ENCODE results near the gene AGPAT3. TPM values are rescaled to one million over a fixed set of nuclear protein-coding genes. Genes with fewer than 3 reads are reported as not detected.

The AGPAT3 gene
- total RNA-seq, 2 donors from 2014 or later = 31.3 to 53.5 TPM

DNA sequence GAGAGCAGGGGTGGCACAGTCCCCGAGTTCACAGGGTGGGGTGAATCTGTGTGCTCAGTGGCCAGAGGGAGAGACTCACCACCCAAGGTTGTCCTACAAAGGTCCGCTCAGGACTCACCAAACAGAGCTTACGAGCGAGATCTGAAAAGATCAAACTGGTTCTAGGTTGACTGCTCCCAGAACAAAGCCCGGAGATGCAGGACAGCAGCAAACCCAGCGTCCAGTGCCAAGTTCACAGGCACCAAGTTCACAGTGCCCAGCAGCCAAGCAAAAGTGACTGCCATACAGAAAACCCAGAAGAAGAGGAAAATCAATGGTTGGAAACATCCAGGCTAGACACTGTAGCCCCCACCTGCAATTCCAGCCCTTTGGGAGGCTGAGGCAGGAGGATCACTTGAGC lies 35.7 kb downstream of the AGPAT3 start:
- H3K4me1 ChIP-seq (replicated peaks) = no peaks in the 10 kb centered on the region
- TF ChIP-seq CTCF (IDR thresholded peaks at IDR 0.05) (no peak), POLR2AphosphoS5 (IDR thresholded peaks at IDR 0.05) (no peak), POLR2A (IDR thresholded peaks at IDR 0.05) (no peak)
- no peaks in the 10 kb centered on the region for H3K27me3 ChIP-seq (replicated peaks; ENCODE audit: insufficient read depth)
- 94% methylated on average over 6 of the region's 6 CpGs for WGBS
- H3K27ac ChIP-seq = no peak overlapping the region
- no peak for DNase-seq (ENCODE audit: low spot score)
- H3K4me3 ChIP-seq = no peak overlapping the region
- no peaks in the 10 kb centered on the region for H3K9me3 ChIP-seq
- intact Hi-C loops (cut with DNase I) = no loop called here
- H3K36me3 ChIP-seq = no peaks in the 10 kb centered on the region

- no peaks in the 10 kb centered on the region for H3K27me3 ChIP-seq (replicated peaks; ENCODE audit: insufficient read depth)
- no peak for TF ChIP-seq POLR2AphosphoS5 (IDR thresholded peaks at IDR 0.05)
- no peak for TF ChIP-seq CTCF (IDR thresholded peaks at IDR 0.05)
- TF ChIP-seq POLR2A (IDR thresholded peaks at IDR 0.05) = no peak
- no peak overlapping the region for H3K4me3 ChIP-seq
- H3K9me3 ChIP-seq = no peaks in the 10 kb centered on the region
- no peaks in the 10 kb centered on the region for H3K4me1 ChIP-seq (replicated peaks)
- intact Hi-C loops (cut with DNase I) = no loop called here
- no peaks in the 10 kb centered on the region for H3K36me3 ChIP-seq
- WGBS = 59% methylated on average over 6 of the region's 6 CpGs
- no peak for DNase-seq (ENCODE audit: low spot score)
- H3K27ac ChIP-seq = no peak overlapping the region
These were observed 37.4 kb downstream of the AGPAT3 start for GRCh38 chr21:43902441-43902840.

- intact Hi-C loops (cut with DNase I) = no loop called here
- TF ChIP-seq CTCF (IDR thresholded peaks at IDR 0.05) = no peak
- TF ChIP-seq POLR2AphosphoS5 (IDR thresholded peaks at IDR 0.05) = no peak
- TF ChIP-seq POLR2A (IDR thresholded peaks at IDR 0.05) = no peak
- H3K4me1 ChIP-seq (replicated peaks) = no peaks in the 10 kb centered on the region
- H3K4me3 ChIP-seq = no peak overlapping the region
- H3K27me3 ChIP-seq (replicated peaks; ENCODE audit: insufficient read depth) = no peaks in the 10 kb centered on the region
- no peaks in the 10 kb centered on the region for H3K9me3 ChIP-seq
- 82% methylated on average over 21 of the region's 26 CpGs for WGBS
- H3K27ac ChIP-seq = no peak overlapping the region
- H3K36me3 ChIP-seq = no peaks in the 10 kb centered on the region
- DNase-seq (ENCODE audit: low spot score) = no peak
These were observed 38.5 kb downstream of the AGPAT3 start for GRCh38 chr21:43903451-43904091.

- Histone ChIP-seq H3K4me1 (replicated peaks) (no peaks in the 10 kb centered on the region), H3K9me3 (no peaks in the 10 kb centered on the region), H3K36me3 (no peaks in the 10 kb centered on the region), H3K4me3 (no peak overlapping the region), H3K27me3 (replicated peaks; ENCODE audit: insufficient read depth) (no peaks in the 10 kb centered on the region), H3K27ac (no peak overlapping the region)
- DNase-seq (ENCODE audit: low spot score) = no peak
- intact Hi-C loops (cut with DNase I) = no loop called here
- no peak for TF ChIP-seq POLR2A (IDR thresholded peaks at IDR 0.05)
- no peak for TF ChIP-seq POLR2AphosphoS5 (IDR thresholded peaks at IDR 0.05)
- no peak for TF ChIP-seq CTCF (IDR thresholded peaks at IDR 0.05)
- WGBS = 90% methylated on average over 11 of the region's 14 CpGs
These were observed 39.3 kb downstream of the AGPAT3 start for GRCh38 chr21:43904331-43904781.

- Histone ChIP-seq H3K36me3 (no peaks in the 10 kb centered on the region), H3K27me3 (replicated peaks; ENCODE audit: insufficient read depth) (no peaks in the 10 kb centered on the region), H3K4me3 (no peak overlapping the region), H3K27ac (no peak overlapping the region), H3K9me3 (no peaks in the 10 kb centered on the region), H3K4me1 (replicated peaks) (peaks cover 9% of the 10 kb centered on the region)
- intact Hi-C loops (cut with DNase I) = no loop called here
- 83% methylated on average over 16 of the region's 16 CpGs for WGBS
- DNase-seq (ENCODE audit: low spot score) = no peak
- TF ChIP-seq POLR2AphosphoS5 (IDR thresholded peaks at IDR 0.05) (no peak), CTCF (IDR thresholded peaks at IDR 0.05) (no peak), POLR2A (IDR thresholded peaks at IDR 0.05) (no peak)
These were observed 40.9 kb downstream of the AGPAT3 start for GRCh38 chr21:43905726-43906455.

All from prostate gland (tissue), 2 donors.